ENCODE measurements around the gene TRIM40. TPM values are rescaled to one million over a fixed set of nuclear protein-coding genes. Genes with fewer than 3 reads are reported as not detected.

Gene TRIM40
- total and polyA plus RNA-seq, 2 of the 13 experiments (the other 11 are each of a cell fraction or from before 2014, with no cell fraction given): 0.58 TPM; not detected in 1

GRCh38 chr6:30135757-30136156 lies at the start of gene TRIM40 (continued):
- TF ChIP-seq, protein P1, sequence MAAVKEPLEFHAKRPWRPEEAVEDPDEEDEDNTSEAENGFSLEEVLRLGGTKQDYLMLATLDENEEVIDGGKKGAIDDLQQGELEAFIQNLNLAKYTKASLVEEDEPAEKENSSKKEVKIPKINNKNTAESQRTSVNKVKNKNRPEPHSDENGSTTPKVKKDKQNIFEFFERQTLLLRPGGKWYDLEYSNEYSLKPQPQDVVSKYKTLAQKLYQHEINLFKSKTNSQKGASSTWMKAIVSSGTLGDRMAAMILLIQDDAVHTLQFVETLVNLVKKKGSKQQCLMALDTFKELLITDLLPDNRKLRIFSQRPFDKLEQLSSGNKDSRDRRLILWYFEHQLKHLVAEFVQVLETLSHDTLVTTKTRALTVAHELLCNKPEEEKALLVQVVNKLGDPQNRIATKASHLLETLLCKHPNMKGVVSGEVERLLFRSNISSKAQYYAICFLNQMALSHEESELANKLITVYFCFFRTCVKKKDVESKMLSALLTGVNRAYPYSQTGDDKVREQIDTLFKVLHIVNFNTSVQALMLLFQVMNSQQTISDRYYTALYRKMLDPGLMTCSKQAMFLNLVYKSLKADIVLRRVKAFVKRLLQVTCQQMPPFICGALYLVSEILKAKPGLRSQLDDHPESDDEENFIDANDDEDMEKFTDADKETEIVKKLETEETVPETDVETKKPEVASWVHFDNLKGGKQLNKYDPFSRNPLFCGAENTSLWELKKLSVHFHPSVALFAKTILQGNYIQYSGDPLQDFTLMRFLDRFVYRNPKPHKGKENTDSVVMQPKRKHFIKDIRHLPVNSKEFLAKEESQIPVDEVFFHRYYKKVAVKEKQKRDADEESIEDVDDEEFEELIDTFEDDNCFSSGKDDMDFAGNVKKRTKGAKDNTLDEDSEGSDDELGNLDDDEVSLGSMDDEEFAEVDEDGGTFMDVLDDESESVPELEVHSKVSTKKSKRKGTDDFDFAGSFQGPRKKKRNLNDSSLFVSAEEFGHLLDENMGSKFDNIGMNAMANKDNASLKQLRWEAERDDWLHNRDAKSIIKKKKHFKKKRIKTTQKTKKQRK (IDR thresholded peaks at IDR 0.05; ENCODE audit: low read length): no peak
- TF ChIP-seq HNF4A (CRISPR knock-in tag; IDR thresholded peaks at IDR 0.05) (peak; percentile 72; the same call in 1 of the 2 replicates), YEATS2 (CRISPR knock-in tag; IDR thresholded peaks at IDR 0.05; ENCODE audit: borderline replicate concordance) (no peak), ZBTB21 (CRISPR knock-in tag; IDR thresholded peaks at IDR 0.05) (0 out of 2 replicates have a peak, but pooled peaks have one; percentile 46), ARID2 (CRISPR knock-in tag; IDR thresholded peaks at IDR 0.05; ENCODE audit: borderline replicate concordance) (no peak), RFX1 (IDR thresholded peaks at IDR 0.05) (no peak), ZNF350 (CRISPR knock-in tag; IDR thresholded peaks at IDR 0.05; ENCODE audit: borderline replicate concordance, low read depth) (no peak), RBM22 (optimal IDR thresholded peaks at IDR 0.05; ENCODE audit: low read length) (no peak), POGK (CRISPR knock-in tag; conservative IDR thresholded peaks at IDR 0.05) (no peak), POLR2AphosphoS2 (IDR thresholded peaks at IDR 0.05; ENCODE audit: low read depth, low read length) (no peak), ARNTL (CRISPR knock-in tag; IDR thresholded peaks at IDR 0.05) (no peak), ZNF253 (CRISPR knock-in tag; IDR thresholded peaks at IDR 0.05; ENCODE audit: borderline replicate concordance) (0 out of 2 replicates have a peak, but pooled peaks have one; percentile 39), MLXIP (CRISPR knock-in tag; IDR thresholded peaks at IDR 0.05; ENCODE audit: borderline replicate concordance) (no peak), ZNF468 (CRISPR knock-in tag; IDR thresholded peaks at IDR 0.05) (0 out of 2 replicates have a peak, but pooled peaks have one; percentile 37), IKZF1 (IDR thresholded peaks at IDR 0.05) (no peak), ZNF674 (CRISPR knock-in tag; IDR thresholded peaks at IDR 0.05; ENCODE audit: low read depth) (no peak), FLYWCH1 (CRISPR knock-in tag; IDR thresholded peaks at IDR 0.05) (no peak), SRSF9 (IDR thresholded peaks at IDR 0.05; ENCODE audit: borderline replicate concordance, insufficient read depth, low read depth, low read length, poor library complexity, severe bottlenecking) (no peak), MAFF (IDR thresholded peaks at IDR 0.05; ENCODE audit: low read depth, low read length) (no peak)
- TF ChIP-seq, protein P2, sequence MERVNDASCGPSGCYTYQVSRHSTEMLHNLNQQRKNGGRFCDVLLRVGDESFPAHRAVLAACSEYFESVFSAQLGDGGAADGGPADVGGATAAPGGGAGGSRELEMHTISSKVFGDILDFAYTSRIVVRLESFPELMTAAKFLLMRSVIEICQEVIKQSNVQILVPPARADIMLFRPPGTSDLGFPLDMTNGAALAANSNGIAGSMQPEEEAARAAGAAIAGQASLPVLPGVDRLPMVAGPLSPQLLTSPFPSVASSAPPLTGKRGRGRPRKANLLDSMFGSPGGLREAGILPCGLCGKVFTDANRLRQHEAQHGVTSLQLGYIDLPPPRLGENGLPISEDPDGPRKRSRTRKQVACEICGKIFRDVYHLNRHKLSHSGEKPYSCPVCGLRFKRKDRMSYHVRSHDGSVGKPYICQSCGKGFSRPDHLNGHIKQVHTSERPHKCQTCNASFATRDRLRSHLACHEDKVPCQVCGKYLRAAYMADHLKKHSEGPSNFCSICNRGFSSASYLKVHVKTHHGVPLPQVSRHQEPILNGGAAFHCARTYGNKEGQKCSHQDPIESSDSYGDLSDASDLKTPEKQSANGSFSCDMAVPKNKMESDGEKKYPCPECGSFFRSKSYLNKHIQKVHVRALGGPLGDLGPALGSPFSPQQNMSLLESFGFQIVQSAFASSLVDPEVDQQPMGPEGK (CRISPR knock-in tag; IDR thresholded peaks at IDR 0.05): peak; percentile 36; the same call in 1 of the 2 replicates

Measured in HepG2 (cell line).